Body of pancreas (tissue), 4 donors: Measurements from ENCODE around the gene TEX54.
A peak's percentile ranks its signal among the peaks of the same experiment; 100 is the strongest.

Source experiments
- POLR2A ChIP-seq, 3 donors: fragments of 450-650 bp; IDR thresholded peaks; one replicate each; pipeline ENCODE4 v1.6.1; 2016; ENCODE audit warnings: antibody characterized with exemption in 3 of 3, mild to moderate bottlenecking in 2 of 3
- TF ChIP-seq, protein P1 (sequence below), 7 experiments: fragments of 450-650 bp in 4 of 7; fragments of 200-600 bp in 3 of 7; sonication (generic) in 3 of 7; IDR thresholded peaks; one replicate each; pipeline ENCODE4 v1.5.1; 2016 to 2019; ENCODE audit warnings: antibody characterized with exemption in 7 of 7

DNA sequence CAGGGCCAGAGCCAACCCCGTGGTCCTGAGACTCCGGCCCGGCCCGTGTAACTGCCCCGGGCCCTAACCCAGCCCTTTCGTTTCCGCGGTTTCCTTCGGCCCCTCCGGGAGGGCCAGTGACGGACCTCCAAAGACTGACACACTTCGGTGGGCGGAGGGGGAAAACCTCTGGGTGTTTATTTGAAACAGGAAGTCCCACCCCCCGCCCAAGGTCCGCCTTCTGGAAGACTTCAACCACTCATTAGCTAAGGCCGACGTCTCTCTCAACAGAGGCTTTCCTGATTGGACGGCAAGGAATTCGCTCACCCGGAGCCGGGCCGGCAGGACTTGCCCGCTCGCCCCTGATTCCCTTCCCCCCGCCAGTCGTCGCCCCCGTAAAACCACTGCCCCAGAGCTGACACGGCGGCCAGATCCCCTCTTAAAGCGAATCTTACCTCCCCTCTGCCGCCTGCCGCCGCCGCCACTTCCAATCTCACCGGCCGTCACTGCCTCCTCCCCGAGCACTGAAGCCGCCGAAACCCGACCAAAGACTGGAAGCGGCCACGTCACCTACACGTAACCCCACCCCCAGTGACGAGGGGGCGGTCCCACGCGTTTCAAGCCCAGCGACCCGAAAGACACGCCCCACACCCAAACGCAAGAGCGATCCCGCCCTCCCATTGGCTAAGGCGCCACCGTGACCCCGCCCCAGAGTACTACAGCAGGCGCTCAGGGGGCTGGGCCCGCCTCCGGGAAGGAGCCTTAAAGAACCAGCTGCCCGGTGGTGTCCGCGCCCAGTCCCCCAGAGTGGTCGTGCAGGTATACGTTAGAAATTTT lies 913 bp downstream of the TEX54 start, which contains the start of gene STX5:
- peak; percentile 85 to 97 (median 97) for TF ChIP-seq POLR2A (IDR thresholded peaks at IDR 0.05)
- TF ChIP-seq, protein P1, sequence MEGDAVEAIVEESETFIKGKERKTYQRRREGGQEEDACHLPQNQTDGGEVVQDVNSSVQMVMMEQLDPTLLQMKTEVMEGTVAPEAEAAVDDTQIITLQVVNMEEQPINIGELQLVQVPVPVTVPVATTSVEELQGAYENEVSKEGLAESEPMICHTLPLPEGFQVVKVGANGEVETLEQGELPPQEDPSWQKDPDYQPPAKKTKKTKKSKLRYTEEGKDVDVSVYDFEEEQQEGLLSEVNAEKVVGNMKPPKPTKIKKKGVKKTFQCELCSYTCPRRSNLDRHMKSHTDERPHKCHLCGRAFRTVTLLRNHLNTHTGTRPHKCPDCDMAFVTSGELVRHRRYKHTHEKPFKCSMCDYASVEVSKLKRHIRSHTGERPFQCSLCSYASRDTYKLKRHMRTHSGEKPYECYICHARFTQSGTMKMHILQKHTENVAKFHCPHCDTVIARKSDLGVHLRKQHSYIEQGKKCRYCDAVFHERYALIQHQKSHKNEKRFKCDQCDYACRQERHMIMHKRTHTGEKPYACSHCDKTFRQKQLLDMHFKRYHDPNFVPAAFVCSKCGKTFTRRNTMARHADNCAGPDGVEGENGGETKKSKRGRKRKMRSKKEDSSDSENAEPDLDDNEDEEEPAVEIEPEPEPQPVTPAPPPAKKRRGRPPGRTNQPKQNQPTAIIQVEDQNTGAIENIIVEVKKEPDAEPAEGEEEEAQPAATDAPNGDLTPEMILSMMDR (IDR thresholded peaks at IDR 0.05): no peak
